NCI-H526 (cell line): ENCODE data around the gene LSM14B.
A peak's percentile ranks its signal among the peaks of the same experiment; 100 is the strongest.
"Not testable (repeated sequence)": the region's sequence is repeated elsewhere in the genome, so short reads cannot be mapped to it uniquely, and the experiment has no call there.

Source experiments
- DNase-seq, 2 experiments: peaks; one replicate each; lab custom pipeline; 2025; lab: John Stamatoyannopoulos, UW

The LSM14B gene

GRCh38 chr20:62121776-62122653 is at the start of gene LSM14B:
TSS of gene LSM14B (plus strand) at chr20:62122475. CDS start at chr20:62122667, 192 bp downstream.
- DNase-seq: peak; percentile 85 to 99

GRCh38 chr20:62073323-62073722 is 49.0 kb upstream of the LSM14B start:
- DNase-seq: no peak

- DNase-seq: no peak
These were observed 43.1 kb upstream of the LSM14B start for GRCh38 chr20:62079166-62079565.

GRCh38 chr20:62080249-62080990 is 41.9 kb upstream of the LSM14B start:
- DNase-seq: no peak

- DNase-seq: no peak
These were observed 39.0 kb upstream of the LSM14B start for GRCh38 chr20:62083312-62083711.

GRCh38 chr20:62084224-62084623 is 38.1 kb upstream of the LSM14B start:
- DNase-seq: not testable (repeated sequence)

- DNase-seq: no peak
These were observed 37.1 kb upstream of the LSM14B start for GRCh38 chr20:62085206-62085605.

- peak in 1 of 2 experiments; percentile 44 for DNase-seq
These were observed 35.0 kb upstream of the LSM14B start for GRCh38 chr20:62087227-62087626.

- no peak for DNase-seq
These were observed 34.6 kb upstream of the LSM14B start for GRCh38 chr20:62087632-62088031.

GRCh38 chr20:62088258-62089127 is 33.8 kb upstream of the LSM14B start:
- no peak for DNase-seq

GRCh38 chr20:62089393-62089792 is 32.9 kb upstream of the LSM14B start:
- DNase-seq: no peak

GRCh38 chr20:62096421-62097380 is 25.6 kb upstream of the LSM14B start:
- DNase-seq: no peak

- no peak for DNase-seq
These were observed 24.3 kb upstream of the LSM14B start for GRCh38 chr20:62097881-62098407.

- no peak for DNase-seq
These were observed 21.2 kb upstream of the LSM14B start for GRCh38 chr20:62101078-62101477.

GRCh38 chr20:62103508-62104233 is 18.6 kb upstream of the LSM14B start:
- no peak for DNase-seq

- no peak for DNase-seq
These were observed 18.0 kb upstream of the LSM14B start for GRCh38 chr20:62104234-62104789.

GRCh38 chr20:62104791-62105345 is 17.4 kb upstream of the LSM14B start:
- DNase-seq: no peak

GRCh38 chr20:62105592-62105991 is 16.7 kb upstream of the LSM14B start:
- no peak for DNase-seq

- DNase-seq: no peak
These were observed 11.1 kb upstream of the LSM14B start for GRCh38 chr20:62111148-62111547.
